Fibroblast of lung (primary cell): Measurements from ENCODE around the gene UNC13B. TPM values are rescaled to one million over a fixed set of nuclear protein-coding genes. Genes with fewer than 3 reads are reported as not detected.

Source experiments
- DNase-seq, 2 donors: peaks; one replicate each; pipeline versions ENCODE4 v3.0.0 to v3.0.0-alpha.2; 2010; ENCODE audit warnings: low read depth in 2 of 2
- H2AFZ ChIP-seq: 2 replicates; pipeline ENCODE4 v1.5.1; 2012; ENCODE audit warnings: low read length, control low read depth, inconsistent platforms
- H3K27ac ChIP-seq: 2 replicates; pipeline ENCODE4 v1.5.1; 2011; ENCODE audit warnings: low read length, control low read depth; ENCODE audit not compliant: insufficient read depth
- H3K27me3 ChIP-seq: 2 replicates; pipeline ENCODE4 v1.5.1; 2011; ENCODE audit warnings: mild to moderate bottlenecking, low read length; ENCODE audit not compliant: control insufficient read depth, insufficient read depth
- H3K36me3 ChIP-seq: 2 replicates; pipeline ENCODE4 v1.5.1; 2011; ENCODE audit warnings: low read length; ENCODE audit not compliant: control insufficient read depth, insufficient read depth
- H3K4me1 ChIP-seq: 2 replicates; pipeline ENCODE4 v1.5.1; 2011; ENCODE audit warnings: low read length; ENCODE audit not compliant: control insufficient read depth, insufficient read depth; ENCODE audit errors: extremely low read depth
- H3K4me2 ChIP-seq: 2 replicates; pipeline ENCODE4 v1.5.1; 2011; ENCODE audit warnings: low read length, control low read depth; ENCODE audit not compliant: insufficient read depth; ENCODE audit errors: extremely low read depth
- H3K4me3 ChIP-seq, 4 experiments: fragments of 200-600 bp in 1 of 4; sonication (generic) in 1 of 4; replicated peaks in 1 of 4; 2 replicates each; pipeline ENCODE4 v1.5.1; 2011 to 2016; ENCODE audit warnings: low read length in 4 of 4, low read depth in 3 of 4, mild to moderate bottlenecking in 3 of 4, control low read depth in 2 of 4, inconsistent platforms in 1 of 4, mixed read lengths in 1 of 4; ENCODE audit not compliant: insufficient read depth in 1 of 4; ENCODE audit errors: control extremely low read depth in 1 of 4
- H3K79me2 ChIP-seq: 2 replicates; pipeline ENCODE4 v1.5.1; 2012; ENCODE audit warnings: mild to moderate bottlenecking, low read length, inconsistent platforms; ENCODE audit not compliant: control insufficient read depth, insufficient read depth
- H3K9ac ChIP-seq: 2 replicates; pipeline ENCODE4 v1.5.1; 2011; ENCODE audit warnings: mild to moderate bottlenecking, low read length, control low read depth; ENCODE audit not compliant: insufficient read depth
- H3K9me3 ChIP-seq: 2 replicates; pipeline ENCODE4 v1.5.1; 2012; ENCODE audit warnings: low read depth, low read length; ENCODE audit not compliant: control insufficient read depth, insufficient read depth
- H4K20me1 ChIP-seq: 2 replicates; pipeline ENCODE4 v1.5.1; 2011; ENCODE audit warnings: low read length; ENCODE audit not compliant: control insufficient read depth, insufficient read depth; ENCODE audit errors: extremely low read depth
- CTCF ChIP-seq, 2 donors: IDR thresholded peaks in 1 of 2; conservative IDR thresholded peaks in 1 of 2; 1 replicate in 1 of 2; 2 replicates in 1 of 2; pipeline ENCODE4 v1.5.1; 2011 to 2012; ENCODE audit warnings: low read length in 2 of 2, control low read depth in 1 of 2, inconsistent platforms in 1 of 2, low read depth in 1 of 2, mild to moderate bottlenecking in 1 of 2
- EZH2 ChIP-seq: IDR thresholded peaks from 2 replicates; pipeline ENCODE4 v1.5.1; 2012; ENCODE audit warnings: low read length, control low read depth, mild to moderate bottlenecking; ENCODE audit errors: missing control alignments
- polyA plus RNA-seq, 2 donors: library from polyadenylated mRNA; depleted of rRNA in 1 of 2; stranded (reverse) in 1 of 2; unstranded in 1 of 2; fragments of >200 nt; gene quantifications; 2 replicates each; pipeline ENCODE4 v1.2.1, GENCODE V29; 2011 to 2012; ENCODE audit warnings: missing spikeins in 1 of 2
- total RNA-seq: library from RNA; depleted of rRNA; stranded (reverse); fragments of >200 nt; gene quantifications from 2 replicates; pipeline ENCODE4 v1.2.1, GENCODE V29; 2014

UNC13B gene
- total and polyA plus RNA-seq, 2 donors (not counting 1 experiment from before 2014, with no cell fraction given) = 9.7 to 38.3 TPM

- no peak for DNase-seq
These were observed 218.2 kb downstream of the UNC13B start for GRCh38 chr9:35380039-35380438.

GRCh38 chr9:35380619-35381018 is 218.8 kb downstream of the UNC13B start:
- Histone ChIP-seq H3K27ac (no peak overlapping the region), H3K36me3 (peaks cover 2% of the 10 kb centered on the region), H3K79me2 (no peaks in the 10 kb centered on the region), H2AFZ (no peak overlapping the region), H4K20me1 (no peaks in the 10 kb centered on the region), H3K9ac (no peak overlapping the region), H3K4me1 (no peaks in the 10 kb centered on the region), H3K9me3 (no peaks in the 10 kb centered on the region), H3K27me3 (no peaks in the 10 kb centered on the region), H3K4me2 (no peak overlapping the region), H3K4me3 (no peak overlapping the region)
- TF ChIP-seq EZH2 (no peak), CTCF (conservative IDR thresholded peaks at IDR 0.05 in 1 of 2, IDR thresholded peaks at IDR 0.05 in 1 of 2; ENCODE audit: low read depth in 1 of 2, low read length in 2 of 2) (no peak)
- DNase-seq = no peak

More at GRCh38 chr9:35380039-35380438, 218.2 kb downstream of the UNC13B start:
- Histone ChIP-seq H3K27me3 (no peaks in the 10 kb centered on the region), H3K4me1 (no peaks in the 10 kb centered on the region), H3K27ac (no peak overlapping the region), H3K9ac (no peak overlapping the region), H2AFZ (no peak overlapping the region), H3K4me2 (no peak overlapping the region), H3K36me3 (peaks cover 2% of the 10 kb centered on the region), H3K9me3 (no peaks in the 10 kb centered on the region), H4K20me1 (no peaks in the 10 kb centered on the region), H3K4me3 (no peak overlapping the region), H3K79me2 (no peaks in the 10 kb centered on the region)
- no peak for TF ChIP-seq EZH2

DNA sequence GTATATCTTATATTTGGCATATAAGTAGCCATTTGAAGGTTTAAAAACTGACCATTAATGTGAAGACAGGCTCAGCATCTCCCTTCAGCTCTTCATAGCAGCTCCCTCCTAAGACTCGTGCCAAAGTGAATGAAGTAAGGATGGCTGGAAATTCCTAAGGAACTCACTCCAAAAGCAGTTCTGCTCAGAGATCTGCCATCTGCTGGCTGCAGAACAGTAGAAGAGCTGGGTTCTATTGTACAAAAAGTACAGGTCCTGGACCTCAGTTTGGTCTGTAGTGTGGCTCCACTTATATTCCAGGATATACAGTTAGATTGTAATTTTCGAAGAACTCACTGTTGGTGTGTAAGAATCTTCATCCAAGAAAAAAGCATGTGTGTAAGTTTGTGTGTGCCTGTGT is 223.2 kb downstream of the UNC13B start:
- Histone ChIP-seq H3K4me1 (no peaks in the 10 kb centered on the region), H3K79me2 (no peaks in the 10 kb centered on the region), H3K9ac (no peak overlapping the region), H3K27ac (no peak overlapping the region), H4K20me1 (no peaks in the 10 kb centered on the region), H3K27me3 (no peaks in the 10 kb centered on the region), H3K4me2 (no peak overlapping the region), H3K4me3 (no peak overlapping the region), H3K36me3 (peaks cover 2% of the 10 kb centered on the region), H2AFZ (no peak overlapping the region), H3K9me3 (no peaks in the 10 kb centered on the region)
- TF ChIP-seq EZH2 (no peak), CTCF (conservative IDR thresholded peaks at IDR 0.05 in 1 of 2, IDR thresholded peaks at IDR 0.05 in 1 of 2; ENCODE audit: low read depth in 1 of 2, low read length in 2 of 2) (peak; percentile 66 to 72)
- DNase-seq = peak; percentile 50 to 81
